ENCODE results near the gene SEC22C. TPM values are rescaled to one million over a fixed set of nuclear protein-coding genes. Genes with fewer than 3 reads are reported as not detected.

SEC22C gene
- total and polyA plus RNA-seq, 2 donors (not counting 1 experiment from before 2014, with no cell fraction given), result 19.2 to 44.8 TPM

DNA sequence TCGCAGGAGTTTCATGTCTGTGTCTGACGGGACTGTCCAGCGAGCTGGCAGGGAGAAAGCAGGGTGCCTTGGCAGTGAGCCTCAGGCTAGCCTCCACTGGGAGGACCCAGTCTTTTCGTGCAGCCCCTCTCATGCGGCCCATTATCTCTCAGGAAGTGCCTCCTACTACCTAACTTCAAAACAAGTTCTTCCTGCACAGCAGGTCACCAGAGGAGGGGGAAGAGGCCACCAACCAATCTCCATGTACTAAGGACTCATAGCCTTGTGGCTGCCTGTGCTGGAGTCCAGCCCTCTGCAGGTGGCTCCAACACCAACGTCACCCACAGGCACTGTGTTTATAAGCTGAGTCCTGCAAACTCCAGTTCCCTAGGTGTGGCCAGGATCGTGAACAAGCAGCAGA is 74.5 kb downstream of the SEC22C start:
- Histone ChIP-seq H2AFZ (ENCODE audit: insufficient read depth, low read depth, low read length, poor library complexity, severe bottlenecking) (no peak overlapping the region), H3K36me3 (replicated peaks in 1 of 2; ENCODE audit: control extremely low read depth in 1 of 2, control insufficient read depth in 1 of 2, extremely low read depth in 1 of 2, insufficient read depth in 2 of 2, low read length in 1 of 2) (no peaks in the 10 kb centered on the region), H3K9ac (ENCODE audit: low read length) (no peak overlapping the region), H3K27me3 (replicated peaks in 1 of 4; ENCODE audit: control extremely low read depth in 1 of 4, control insufficient read depth in 3 of 4, insufficient read depth in 4 of 4, low read length in 3 of 4) (peaks cover 0 to 5% (median 2%) of the 10 kb centered on the region in 4 experiments), H3K4me3 (ENCODE audit: control extremely low read depth in 1 of 5, extremely low read depth in 1 of 5, insufficient read depth in 1 of 5, low read depth in 2 of 5, low read length in 4 of 5) (no peak overlapping the region), H3K4me2 (replicated peaks; ENCODE audit: low read depth, low read length, poor library complexity, severe bottlenecking) (no peak overlapping the region), H3K27ac (ENCODE audit: low read length in 2 of 2) (no peak overlapping the region), H3K9me3 (ENCODE audit: control extremely low read depth in 1 of 3, control insufficient read depth in 2 of 3, insufficient read depth in 1 of 3, low read length in 2 of 3) (no peaks in the 10 kb centered on the region), H3K79me2 (ENCODE audit: control insufficient read depth, insufficient read depth, low read length) (no peaks in the 10 kb centered on the region), H4K20me1 (ENCODE audit: control insufficient read depth, insufficient read depth, low read length, poor library complexity, severe bottlenecking) (no peaks in the 10 kb centered on the region), H3K4me1 (ENCODE audit: control insufficient read depth in 2 of 2, insufficient read depth in 2 of 2, low read length in 2 of 2) (peaks cover 13 to 15% of the 10 kb centered on the region in 2 donors)
- H3K27ac Mint-ChIP-seq, result no peak overlapping the region
- no peak for DNase-seq
- no peak overlapping the region for H3K4me3 Mint-ChIP-seq
- no peaks in the 10 kb centered on the region for H3K9me3 Mint-ChIP-seq (ENCODE audit: insufficient read depth)
- POLR2A ChIA-PET, result no interaction called here
- 74% methylated on average over 7 of the region's 7 CpGs for WGBS (ENCODE audit: insufficient coverage)
- no peaks in the 10 kb centered on the region for H3K27me3 Mint-ChIP-seq
- TF ChIP-seq, protein P1, sequence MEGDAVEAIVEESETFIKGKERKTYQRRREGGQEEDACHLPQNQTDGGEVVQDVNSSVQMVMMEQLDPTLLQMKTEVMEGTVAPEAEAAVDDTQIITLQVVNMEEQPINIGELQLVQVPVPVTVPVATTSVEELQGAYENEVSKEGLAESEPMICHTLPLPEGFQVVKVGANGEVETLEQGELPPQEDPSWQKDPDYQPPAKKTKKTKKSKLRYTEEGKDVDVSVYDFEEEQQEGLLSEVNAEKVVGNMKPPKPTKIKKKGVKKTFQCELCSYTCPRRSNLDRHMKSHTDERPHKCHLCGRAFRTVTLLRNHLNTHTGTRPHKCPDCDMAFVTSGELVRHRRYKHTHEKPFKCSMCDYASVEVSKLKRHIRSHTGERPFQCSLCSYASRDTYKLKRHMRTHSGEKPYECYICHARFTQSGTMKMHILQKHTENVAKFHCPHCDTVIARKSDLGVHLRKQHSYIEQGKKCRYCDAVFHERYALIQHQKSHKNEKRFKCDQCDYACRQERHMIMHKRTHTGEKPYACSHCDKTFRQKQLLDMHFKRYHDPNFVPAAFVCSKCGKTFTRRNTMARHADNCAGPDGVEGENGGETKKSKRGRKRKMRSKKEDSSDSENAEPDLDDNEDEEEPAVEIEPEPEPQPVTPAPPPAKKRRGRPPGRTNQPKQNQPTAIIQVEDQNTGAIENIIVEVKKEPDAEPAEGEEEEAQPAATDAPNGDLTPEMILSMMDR (IDR thresholded peaks at IDR 0.05), result no peak
- no peak for TF ChIP-seq EZH2 (IDR thresholded peaks at IDR 0.05; ENCODE audit: borderline replicate concordance, insufficient read depth, low read depth, low read length, poor library complexity, severe bottlenecking)
- H3K4me1 Mint-ChIP-seq, result peaks cover 21% of the 10 kb centered on the region
- CTCF ChIA-PET, result interaction anchor here (1.2 kb wide), 1 partner anchor 10 kb away, joined by 4 read pairs; no protein-coding TSS in a partner anchor
- intact Hi-C loops (cut with micrococcal nuclease), result no loop called here
- no peak for ATAC-seq (ENCODE audit: low read depth)

DNA sequence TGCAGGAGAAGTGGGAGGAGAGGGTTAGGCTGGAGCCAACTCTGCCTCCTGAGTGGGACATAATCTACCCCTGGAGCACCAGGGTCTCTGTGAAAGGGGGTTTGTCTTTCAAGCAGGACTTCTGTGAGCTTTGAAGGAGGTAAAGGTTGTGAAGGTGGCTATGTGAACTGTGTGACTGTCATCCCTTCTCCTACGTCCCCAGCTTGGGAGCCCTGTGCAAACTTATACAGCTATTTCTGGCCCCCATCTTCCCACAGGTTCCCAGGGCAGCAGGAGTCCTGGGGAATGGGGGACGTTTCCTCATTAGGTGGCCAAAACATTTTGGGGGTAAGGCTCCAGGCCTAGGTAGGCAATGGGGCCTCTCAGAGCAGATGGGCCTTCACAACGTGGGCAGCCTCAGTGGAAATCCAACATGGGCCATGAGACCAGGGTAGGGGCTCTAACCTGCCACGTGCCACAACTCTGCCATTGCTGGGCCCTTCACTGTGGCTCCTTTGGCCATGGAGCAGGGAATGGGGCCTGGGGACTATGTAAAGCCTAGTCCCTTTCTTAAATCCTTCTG is 75.8 kb downstream of the SEC22C start:
- Mint-ChIP-seq H3K9me3 (ENCODE audit: insufficient read depth) (no peaks in the 10 kb centered on the region), H3K4me3 (no peak overlapping the region), H3K27me3 (peaks cover 4% of the 10 kb centered on the region), H3K4me1 (peaks cover 20% of the 10 kb centered on the region), H3K27ac (no peak overlapping the region)
- no peak overlapping the region for H3K9ac ChIP-seq (ENCODE audit: low read length)
- H3K27ac ChIP-seq (ENCODE audit: low read length in 2 of 2), result no peak overlapping the region
- intact Hi-C loops (cut with micrococcal nuclease), result no loop called here
- no peaks in the 10 kb centered on the region for H3K36me3 ChIP-seq (replicated peaks in 1 of 2; ENCODE audit: control extremely low read depth in 1 of 2, control insufficient read depth in 1 of 2, extremely low read depth in 1 of 2, insufficient read depth in 2 of 2, low read length in 1 of 2)
- H4K20me1 ChIP-seq (ENCODE audit: control insufficient read depth, insufficient read depth, low read length, poor library complexity, severe bottlenecking), result no peaks in the 10 kb centered on the region
- ChIA-PET CTCF (interaction anchor here (1.2 kb wide), 1 partner anchor 8 kb away, joined by 4 read pairs; no protein-coding TSS in a partner anchor), POLR2A (no interaction called here)
- 91% methylated on average over 4 of the region's 4 CpGs for WGBS (ENCODE audit: insufficient coverage)
- peaks cover 0 to 12% (median 5%) of the 10 kb centered on the region in 4 experiments for H3K27me3 ChIP-seq (replicated peaks in 1 of 4; ENCODE audit: control extremely low read depth in 1 of 4, control insufficient read depth in 3 of 4, insufficient read depth in 4 of 4, low read length in 3 of 4)
- ATAC-seq (ENCODE audit: low read depth) (no peak), DNase-seq (no peak)
- TF ChIP-seq, protein P1 (IDR thresholded peaks at IDR 0.05), result no peak
- no peak for TF ChIP-seq EZH2 (IDR thresholded peaks at IDR 0.05; ENCODE audit: borderline replicate concordance, insufficient read depth, low read depth, low read length, poor library complexity, severe bottlenecking)
- H3K9me3 ChIP-seq (ENCODE audit: control extremely low read depth in 1 of 3, control insufficient read depth in 2 of 3, insufficient read depth in 1 of 3, low read length in 2 of 3), result no peaks in the 10 kb centered on the region
- no peak overlapping the region for H2AFZ ChIP-seq (ENCODE audit: insufficient read depth, low read depth, low read length, poor library complexity, severe bottlenecking)
- H3K4me1 ChIP-seq (ENCODE audit: control insufficient read depth in 2 of 2, insufficient read depth in 2 of 2, low read length in 2 of 2), result peaks cover 11 to 19% of the 10 kb centered on the region in 2 donors
- H3K4me3 ChIP-seq (ENCODE audit: control extremely low read depth in 1 of 5, extremely low read depth in 1 of 5, insufficient read depth in 1 of 5, low read depth in 2 of 5, low read length in 4 of 5), result no peak overlapping the region
- no peaks in the 10 kb centered on the region for H3K79me2 ChIP-seq (ENCODE audit: control insufficient read depth, insufficient read depth, low read length)
- no peak overlapping the region for H3K4me2 ChIP-seq (replicated peaks; ENCODE audit: low read depth, low read length, poor library complexity, severe bottlenecking)

Measured in B cell (primary cell).